ENCODE results near the gene LHPP.

Gene LHPP

DNA sequence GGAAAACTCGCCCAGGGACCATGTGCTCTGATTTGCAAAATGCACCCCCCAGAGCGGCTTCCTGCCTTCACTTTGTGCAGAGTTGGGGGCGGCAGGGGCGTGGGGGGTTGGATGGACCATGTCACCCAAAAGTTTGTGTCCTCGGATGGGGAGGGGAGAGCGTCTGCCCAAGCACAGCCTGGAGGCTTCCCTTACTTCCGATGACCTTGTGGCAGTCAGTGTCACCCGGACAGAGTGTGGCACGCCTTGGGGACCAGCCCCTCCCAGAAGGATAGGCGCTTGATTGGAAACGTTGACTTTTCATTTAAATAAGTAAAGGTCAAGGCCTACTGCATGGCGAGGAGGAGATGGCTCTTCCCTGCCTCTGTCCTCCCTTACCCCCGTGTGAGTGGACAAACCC lies 71.6 kb downstream of the LHPP start:
- H3K4me3 ChIP-seq (ENCODE audit: control insufficient read depth, low read depth, low read length) = no peak overlapping the region
- DNase-seq (ENCODE audit: low read depth) = no peak
- TF ChIP-seq CTCF (IDR thresholded peaks at IDR 0.05; ENCODE audit: control insufficient read depth, insufficient read depth, low read depth, low read length, missing control alignments) = no peak

- DNase-seq (ENCODE audit: low read depth) = no peak
- TF ChIP-seq CTCF (IDR thresholded peaks at IDR 0.05; ENCODE audit: control insufficient read depth, insufficient read depth, low read depth, low read length, missing control alignments) = no peak
- H3K4me3 ChIP-seq (ENCODE audit: control insufficient read depth, low read depth, low read length) = no peak overlapping the region
Observed at GRCh38 chr10:124534231-124534798, 72.7 kb downstream of the LHPP start.

DNA sequence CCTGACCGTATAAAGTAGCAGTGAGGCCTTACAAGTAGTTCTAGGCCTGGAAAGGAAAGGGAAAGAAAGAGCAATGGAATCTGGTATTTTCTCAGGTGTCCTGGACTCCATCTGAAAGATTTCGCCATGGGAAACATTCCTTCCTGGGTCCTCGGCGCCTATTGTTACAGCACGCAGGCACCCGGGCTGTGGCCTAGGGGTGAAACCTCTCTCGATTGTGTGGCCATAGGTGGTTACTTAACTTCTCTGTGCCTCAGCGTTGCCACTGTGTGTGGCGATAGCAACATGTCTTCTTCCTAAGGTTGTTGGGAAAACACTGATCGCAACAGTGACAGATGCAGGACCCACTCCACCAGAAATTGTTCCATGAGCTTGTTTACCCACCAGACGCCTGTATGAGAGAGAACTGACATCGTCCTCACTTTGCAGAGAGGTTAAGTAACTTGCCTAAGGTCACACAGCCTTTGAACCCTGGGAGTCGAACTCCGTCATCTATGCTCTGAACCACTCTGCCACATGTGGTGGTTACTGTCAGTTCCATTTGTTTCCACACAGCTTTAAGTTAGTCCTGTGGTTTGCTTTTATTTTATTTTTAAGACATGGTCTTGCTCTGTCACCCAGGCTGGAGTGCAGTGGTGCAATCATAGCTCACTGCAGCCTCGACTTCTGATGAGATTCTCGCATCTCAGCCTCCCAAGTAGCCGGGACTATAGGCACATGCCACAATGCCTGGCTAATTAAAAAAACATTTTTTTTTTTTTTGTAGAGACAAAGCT lies 73.4 kb downstream of the LHPP start:
- no peak for DNase-seq (ENCODE audit: low read depth)
- TF ChIP-seq CTCF (IDR thresholded peaks at IDR 0.05; ENCODE audit: control insufficient read depth, insufficient read depth, low read depth, low read length, missing control alignments) = no peak
- no peak overlapping the region for H3K4me3 ChIP-seq (ENCODE audit: control insufficient read depth, low read depth, low read length)

DNA sequence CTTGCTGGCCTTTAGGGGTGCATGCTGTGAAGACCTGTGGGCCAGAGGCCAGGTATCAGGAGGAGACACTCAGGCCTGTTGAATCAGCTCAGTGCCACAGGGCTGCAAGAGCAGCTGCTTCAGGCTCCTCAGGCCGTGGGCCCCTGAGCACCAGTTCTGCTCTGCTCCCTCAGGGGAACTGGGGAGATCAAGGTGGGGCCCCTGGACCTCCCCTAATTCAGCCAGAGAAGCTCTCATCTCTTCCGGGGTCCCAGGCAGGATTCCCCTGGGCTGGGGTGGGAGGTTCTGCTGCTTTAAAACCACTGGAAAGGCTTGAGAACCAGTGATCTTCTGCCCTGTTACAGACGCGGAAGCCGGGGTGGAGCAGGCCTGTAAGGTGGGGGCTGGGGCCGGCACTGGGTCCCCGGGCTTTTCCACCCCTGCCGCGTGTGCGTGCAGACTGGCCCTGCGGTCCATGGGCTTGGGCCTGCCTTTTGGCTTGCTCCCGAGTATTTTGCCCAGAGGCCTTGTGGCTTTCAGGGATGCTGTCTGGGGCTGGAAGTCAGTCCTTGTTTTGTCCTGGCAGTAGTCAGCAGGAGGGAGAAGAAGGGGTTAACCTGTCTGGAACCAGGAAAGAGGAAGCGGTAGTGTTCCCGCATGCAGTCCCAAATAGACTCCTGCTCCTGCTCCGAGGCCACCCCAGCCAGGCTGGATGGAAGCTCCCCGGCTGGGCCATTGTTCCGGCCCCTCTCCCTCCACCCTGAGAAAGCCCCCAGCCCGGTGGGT lies 74.3 kb downstream of the LHPP start:
- no peak for TF ChIP-seq CTCF (IDR thresholded peaks at IDR 0.05; ENCODE audit: control insufficient read depth, insufficient read depth, low read depth, low read length, missing control alignments)
- no peak for DNase-seq (ENCODE audit: low read depth)
- no peak overlapping the region for H3K4me3 ChIP-seq (ENCODE audit: control insufficient read depth, low read depth, low read length)

DNA sequence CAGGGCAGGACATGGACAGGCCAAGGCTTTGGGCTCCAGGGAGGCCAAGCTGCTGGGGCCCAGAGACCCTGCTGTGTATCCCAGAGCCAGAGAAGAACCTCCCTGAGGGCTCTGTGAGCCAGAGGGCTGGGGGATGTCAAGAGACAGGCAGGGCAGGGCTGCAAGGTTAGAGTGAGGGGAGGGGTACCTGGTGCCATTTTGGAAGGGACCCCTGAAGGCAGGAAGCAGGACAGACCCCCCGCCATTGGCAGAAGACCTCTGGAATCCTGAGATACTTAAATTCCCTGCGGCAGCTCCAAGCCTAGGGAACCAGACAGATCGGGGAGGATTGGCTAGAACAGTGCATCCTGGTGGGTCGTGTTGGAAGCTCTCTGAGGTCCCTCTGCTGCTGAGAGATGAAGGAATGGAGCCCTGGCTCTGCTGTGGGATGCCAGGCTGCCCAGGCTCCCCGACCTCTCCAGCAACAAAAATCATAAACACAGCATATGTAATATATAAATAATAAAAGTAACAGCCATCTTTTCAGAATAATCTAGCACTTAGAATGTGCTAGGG lies 75.0 kb downstream of the LHPP start:
- TF ChIP-seq CTCF (IDR thresholded peaks at IDR 0.05; ENCODE audit: control insufficient read depth, insufficient read depth, low read depth, low read length, missing control alignments) = no peak

GRCh38 chr10:124537166-124537725 lies 75.6 kb downstream of the LHPP start:
- DNase-seq (ENCODE audit: low read depth) = no peak
- no peak for TF ChIP-seq CTCF (IDR thresholded peaks at IDR 0.05; ENCODE audit: control insufficient read depth, insufficient read depth, low read depth, low read length, missing control alignments)
- no peak overlapping the region for H3K4me3 ChIP-seq (ENCODE audit: control insufficient read depth, low read depth, low read length)

More for the DNA sequence above, 75.0 kb downstream of the LHPP start:
- H3K4me3 ChIP-seq (ENCODE audit: control insufficient read depth, low read depth, low read length) = no peak overlapping the region
- DNase-seq (ENCODE audit: low read depth) = no peak

All from AG09309 (cell line).